ENCODE data around the gene RAP1GAP2.

DNA sequence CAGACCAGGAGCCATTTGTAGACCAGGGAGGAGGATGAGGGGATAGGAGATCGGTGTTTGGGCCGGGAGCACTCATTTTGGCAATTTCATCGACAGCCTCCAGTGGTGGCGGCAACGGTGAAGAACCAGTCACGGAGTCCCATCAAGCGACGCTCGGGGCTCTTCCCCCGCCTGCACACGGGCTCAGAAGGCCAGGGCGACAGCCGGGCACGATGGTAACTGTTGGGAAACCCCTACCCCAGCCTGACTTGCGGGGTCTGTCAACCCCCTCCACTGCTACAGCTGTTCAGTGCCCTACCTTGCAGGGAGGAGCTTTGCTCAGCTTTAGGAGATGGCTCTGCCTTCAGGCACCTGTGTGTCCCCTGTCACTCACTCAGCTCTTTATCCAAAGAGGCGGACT, 224.1 kb downstream of the RAP1GAP2 start:
- TF ChIP-seq, protein P1, sequence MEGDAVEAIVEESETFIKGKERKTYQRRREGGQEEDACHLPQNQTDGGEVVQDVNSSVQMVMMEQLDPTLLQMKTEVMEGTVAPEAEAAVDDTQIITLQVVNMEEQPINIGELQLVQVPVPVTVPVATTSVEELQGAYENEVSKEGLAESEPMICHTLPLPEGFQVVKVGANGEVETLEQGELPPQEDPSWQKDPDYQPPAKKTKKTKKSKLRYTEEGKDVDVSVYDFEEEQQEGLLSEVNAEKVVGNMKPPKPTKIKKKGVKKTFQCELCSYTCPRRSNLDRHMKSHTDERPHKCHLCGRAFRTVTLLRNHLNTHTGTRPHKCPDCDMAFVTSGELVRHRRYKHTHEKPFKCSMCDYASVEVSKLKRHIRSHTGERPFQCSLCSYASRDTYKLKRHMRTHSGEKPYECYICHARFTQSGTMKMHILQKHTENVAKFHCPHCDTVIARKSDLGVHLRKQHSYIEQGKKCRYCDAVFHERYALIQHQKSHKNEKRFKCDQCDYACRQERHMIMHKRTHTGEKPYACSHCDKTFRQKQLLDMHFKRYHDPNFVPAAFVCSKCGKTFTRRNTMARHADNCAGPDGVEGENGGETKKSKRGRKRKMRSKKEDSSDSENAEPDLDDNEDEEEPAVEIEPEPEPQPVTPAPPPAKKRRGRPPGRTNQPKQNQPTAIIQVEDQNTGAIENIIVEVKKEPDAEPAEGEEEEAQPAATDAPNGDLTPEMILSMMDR (IDR thresholded peaks at IDR 0.05) = no peak
- TF ChIP-seq POLR2A (IDR thresholded peaks at IDR 0.05) = no peak
- no peak for TF ChIP-seq POLR2AphosphoS5 (IDR thresholded peaks at IDR 0.05)

Data from sigmoid colon (tissue), 4 donors.